ENCODE results near the gene FFAR4. TPM values are rescaled to one million over a fixed set of nuclear protein-coding genes. Genes with fewer than 3 reads are reported as not detected.

The FFAR4 gene
- total RNA-seq, 1 experiment from 2014 or later = not detected

DNA sequence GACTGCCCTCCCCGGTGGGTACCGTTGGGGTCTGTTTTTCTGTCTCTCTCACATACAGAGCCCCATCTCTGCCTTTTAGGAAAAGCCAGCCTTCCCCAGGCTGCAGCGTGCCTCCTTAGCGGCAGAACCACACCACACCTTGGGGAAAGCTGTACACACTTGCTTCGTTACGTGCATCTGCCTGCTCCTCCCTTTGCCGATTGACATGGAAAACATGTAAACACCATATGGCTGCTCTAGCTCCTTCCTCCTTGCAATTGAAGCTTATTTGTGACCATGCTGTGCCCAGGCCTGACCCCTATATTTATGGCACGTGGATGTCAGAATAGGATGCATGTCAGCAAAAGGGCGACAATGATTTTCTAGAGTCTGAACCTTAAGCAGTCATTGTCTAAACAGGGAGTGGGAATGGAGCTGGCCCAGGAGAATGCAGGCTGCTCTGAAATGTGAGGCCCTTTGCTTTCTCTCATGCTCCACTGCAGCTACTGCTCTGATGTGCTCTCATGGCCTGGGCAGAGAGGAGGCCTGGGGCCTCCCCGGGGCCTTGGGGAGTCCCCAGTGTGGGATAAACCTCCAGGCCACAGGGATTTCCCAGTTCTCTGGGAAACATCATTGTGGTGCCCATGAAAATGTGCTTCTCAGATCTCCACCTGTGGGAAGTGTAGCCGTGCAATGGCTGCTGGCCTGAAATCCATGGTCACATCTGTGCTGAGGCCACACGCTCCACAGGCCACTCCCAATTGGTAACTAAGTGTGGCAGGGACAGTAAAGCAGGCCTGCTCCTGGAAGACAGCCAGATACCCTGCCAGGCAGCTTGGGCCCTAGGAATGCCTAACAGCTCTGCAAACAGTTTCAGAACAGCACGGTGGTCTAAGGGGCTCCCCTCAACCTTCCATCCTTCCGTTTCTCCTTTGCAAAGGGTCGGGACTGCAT is 64.4 kb downstream of the FFAR4 start:
- DNase-seq = no peak
- Histone ChIP-seq H3K27me3 (ENCODE audit: control insufficient read depth, insufficient read depth, low read length) (no peaks in the 10 kb centered on the region), H3K4me3 (ENCODE audit: insufficient read depth, low read depth, low read length) (no peak overlapping the region), H3K36me3 (replicated peaks; ENCODE audit: control insufficient read depth, insufficient read depth, low read length) (no peaks in the 10 kb centered on the region)

Other genes starting within 250 kb of the FFAR4 start
- 2.8 and 3.0 TPM in 2 replicates for gene MYOF, start 84.3 kb upstream of the FFAR4 start, total RNA-seq (2014; rRNA removed; shearing (Covaris generic))
- gene CEP55, start 70.1 kb upstream of the FFAR4 start, total RNA-seq (2014; rRNA removed; shearing (Covaris generic)) = 41.8 and 46.0 TPM in 2 replicates
- gene RBP4, start 34.6 kb downstream of the FFAR4 start, total RNA-seq (2014; rRNA removed; shearing (Covaris generic)) = 1.1 TPM in 1 of 2 replicates, not detected in the other
- gene PDE6C, start 45.9 kb downstream of the FFAR4 start, total RNA-seq (2014; rRNA removed; shearing (Covaris generic)) = not detected in 2 replicates
- 4.8 and 9.2 TPM in 2 replicates for gene FRA10AC1, start 135.9 kb downstream of the FFAR4 start, total RNA-seq (2014; rRNA removed; shearing (Covaris generic))
- gene LGI1, start 191.3 kb downstream of the FFAR4 start, total RNA-seq (2014; rRNA removed; shearing (Covaris generic)) = 0.07 TPM in 2 replicates